ENCODE measurements around the gene BAIAP2L2. TPM values are rescaled to one million over a fixed set of nuclear protein-coding genes. Genes with fewer than 3 reads are reported as not detected.

BAIAP2L2 gene
- total and polyA plus RNA-seq, 4 donors, result 0.33 to 0.46 (median 0.44) TPM; not detected in 1

GRCh38 chr22:38066381-38067027 is 44.0 kb downstream of the BAIAP2L2 start:
- no peak overlapping the region for H3K9ac ChIP-seq (ENCODE audit: low read depth in 1 of 2, low read length in 2 of 2)
- H3K27me3 ChIP-seq (ENCODE audit: control insufficient read depth in 4 of 4, insufficient read depth in 4 of 4, low read length in 3 of 4), result no peaks in the 10 kb centered on the region
- H3K4me1 ChIP-seq (ENCODE audit: control insufficient read depth in 4 of 4, insufficient read depth in 4 of 4, low read length in 3 of 4), result no peaks in the 10 kb centered on the region
- DNase-seq (ENCODE audit: low spot score), result no peak
- H3K9me3 ChIP-seq (ENCODE audit: control insufficient read depth in 4 of 4, low read length in 3 of 4), result no peaks in the 10 kb centered on the region
- no peak overlapping the region for H3K4me3 ChIP-seq (ENCODE audit: low read depth in 1 of 3, low read length in 3 of 3)
- 86% methylated on average over 13 of the region's 13 CpGs for WGBS
- no peak overlapping the region for H3K27ac ChIP-seq (ENCODE audit: low read depth in 1 of 2, low read length in 2 of 2)
- H3K36me3 ChIP-seq (ENCODE audit: control insufficient read depth in 4 of 4, insufficient read depth in 3 of 4, low read depth in 1 of 4, low read length in 3 of 4), result peaks cover 4 to 50% (median 23%) of the 10 kb centered on the region in 4 donors
- TF ChIP-seq YY1 (IDR thresholded peaks at IDR 0.05) (no peak), RAD21 (IDR thresholded peaks at IDR 0.05) (no peak), CTCF (IDR thresholded peaks at IDR 0.05; ENCODE audit: low read depth, low read length, missing input control) (no peak), FOXA2 (IDR thresholded peaks at IDR 0.05) (no peak), HNF4G (IDR thresholded peaks at IDR 0.05) (no peak), JUND (IDR thresholded peaks at IDR 0.05) (no peak), FOXA1 (IDR thresholded peaks at IDR 0.05) (no peak), ZBTB33 (IDR thresholded peaks at IDR 0.05) (no peak), MAX (IDR thresholded peaks at IDR 0.05) (no peak), REST (IDR thresholded peaks at IDR 0.05) (no peak), EGR1 (IDR thresholded peaks at IDR 0.05; ENCODE audit: low read depth in 2 of 2) (no peak), SP1 (IDR thresholded peaks at IDR 0.05) (no peak), ATF3 (IDR thresholded peaks at IDR 0.05) (no peak), RXRA (IDR thresholded peaks at IDR 0.05) (no peak), HNF4A (conservative IDR thresholded peaks at IDR 0.05) (no peak), NR2F2 (IDR thresholded peaks at IDR 0.05) (no peak), TAF1 (conservative IDR thresholded peaks at IDR 0.05) (no peak), GABPA (IDR thresholded peaks at IDR 0.05 in 1 of 2, conservative IDR thresholded peaks at IDR 0.05 in 1 of 2) (no peak)
